Fibroblast of pulmonary artery (primary cell): ENCODE data around the gene CALML5.

Source experiments
- DNase-seq: peaks from one replicate; pipeline ENCODE4 v3.0.0-alpha.2; 2010; ENCODE audit warnings: low read depth
- H3K4me3 ChIP-seq: replicated peaks from 2 replicates; pipeline ENCODE4 v1.5.1; 2011; ENCODE audit warnings: low read depth, mild to moderate bottlenecking, control low read depth, low read length, moderate library complexity
- TF ChIP-seq, protein P1 (sequence below): IDR thresholded peaks from 2 replicates; pipeline ENCODE4 v1.5.1; 2011; ENCODE audit warnings: mild to moderate bottlenecking, control low read depth, low read length, inconsistent platforms; ENCODE audit errors: missing control alignments

Gene CALML5

DNA sequence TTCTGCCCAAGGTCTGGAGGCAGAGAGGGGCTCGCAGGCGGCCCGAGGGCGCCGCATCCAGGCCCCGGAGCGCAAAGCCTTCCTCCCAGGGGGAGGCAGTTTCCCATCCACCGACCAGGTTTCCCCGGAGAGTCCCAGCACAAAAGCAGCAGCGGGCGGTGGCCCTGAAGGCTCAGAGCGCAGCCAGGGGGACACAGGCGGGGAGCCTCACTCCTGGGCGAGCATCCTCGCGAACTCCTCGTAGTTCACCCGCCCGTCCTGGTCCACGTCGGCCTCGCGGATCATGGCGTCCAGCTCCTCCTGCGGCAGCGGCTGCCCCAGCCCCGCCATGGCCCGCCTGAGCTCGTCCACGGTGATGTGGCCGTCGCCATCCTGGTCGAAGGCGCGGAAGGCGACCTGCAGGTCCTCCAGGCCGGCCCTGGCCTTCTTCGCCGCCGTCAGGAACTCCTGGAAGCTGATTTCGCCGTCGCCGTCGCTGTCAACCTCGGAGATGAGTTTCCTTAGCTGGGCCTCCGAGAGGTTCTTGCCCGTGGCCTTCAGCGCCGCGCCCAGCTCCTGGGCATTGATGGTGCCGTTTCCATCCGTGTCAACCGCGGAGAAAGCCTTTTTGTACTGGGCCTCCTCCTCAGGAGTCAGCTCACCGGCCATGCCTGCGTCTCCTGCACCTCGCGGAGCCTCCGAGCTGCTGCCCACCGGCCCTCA is 428 bp downstream of the CALML5 start:
- no peak for DNase-seq
- H3K4me3 ChIP-seq, result no peak overlapping the region
- TF ChIP-seq, protein P1, sequence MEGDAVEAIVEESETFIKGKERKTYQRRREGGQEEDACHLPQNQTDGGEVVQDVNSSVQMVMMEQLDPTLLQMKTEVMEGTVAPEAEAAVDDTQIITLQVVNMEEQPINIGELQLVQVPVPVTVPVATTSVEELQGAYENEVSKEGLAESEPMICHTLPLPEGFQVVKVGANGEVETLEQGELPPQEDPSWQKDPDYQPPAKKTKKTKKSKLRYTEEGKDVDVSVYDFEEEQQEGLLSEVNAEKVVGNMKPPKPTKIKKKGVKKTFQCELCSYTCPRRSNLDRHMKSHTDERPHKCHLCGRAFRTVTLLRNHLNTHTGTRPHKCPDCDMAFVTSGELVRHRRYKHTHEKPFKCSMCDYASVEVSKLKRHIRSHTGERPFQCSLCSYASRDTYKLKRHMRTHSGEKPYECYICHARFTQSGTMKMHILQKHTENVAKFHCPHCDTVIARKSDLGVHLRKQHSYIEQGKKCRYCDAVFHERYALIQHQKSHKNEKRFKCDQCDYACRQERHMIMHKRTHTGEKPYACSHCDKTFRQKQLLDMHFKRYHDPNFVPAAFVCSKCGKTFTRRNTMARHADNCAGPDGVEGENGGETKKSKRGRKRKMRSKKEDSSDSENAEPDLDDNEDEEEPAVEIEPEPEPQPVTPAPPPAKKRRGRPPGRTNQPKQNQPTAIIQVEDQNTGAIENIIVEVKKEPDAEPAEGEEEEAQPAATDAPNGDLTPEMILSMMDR, result no peak

DNA sequence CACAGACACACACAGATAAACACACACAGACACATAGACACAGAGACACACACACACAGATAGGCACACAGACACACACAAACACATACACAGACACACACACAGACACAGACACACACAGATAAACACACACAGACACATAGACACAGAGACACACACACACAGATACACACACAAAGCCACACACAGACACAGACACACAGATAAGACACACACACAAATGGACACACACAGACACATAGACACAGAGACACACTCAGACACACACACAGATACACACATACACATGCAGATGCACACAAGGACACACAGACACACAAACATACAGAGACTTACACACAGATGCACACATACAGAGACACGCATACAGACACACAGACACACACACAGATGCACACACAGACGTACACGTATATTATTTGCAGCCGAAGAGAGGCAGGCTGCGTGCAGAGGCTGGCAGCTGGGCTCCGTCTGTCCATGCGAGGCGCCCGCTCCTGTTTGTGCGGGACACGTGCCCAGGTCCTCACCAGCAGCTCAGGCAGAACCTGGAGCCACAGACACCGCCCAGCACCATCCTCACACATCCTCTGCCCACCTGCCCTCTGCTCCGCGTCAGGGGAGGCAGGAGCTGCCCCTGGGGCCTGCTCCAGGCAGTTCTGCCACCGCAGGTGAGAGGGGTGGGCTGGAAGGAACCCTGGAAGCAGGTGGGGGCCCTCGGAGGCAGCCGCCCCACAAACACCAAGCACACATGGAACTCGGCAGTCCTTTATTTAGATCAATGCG is 1.2 kb downstream of the CALML5 start:
- H3K4me3 ChIP-seq, result no peak overlapping the region
- TF ChIP-seq, protein P1, result no peak
- DNase-seq, result no peak

DNA sequence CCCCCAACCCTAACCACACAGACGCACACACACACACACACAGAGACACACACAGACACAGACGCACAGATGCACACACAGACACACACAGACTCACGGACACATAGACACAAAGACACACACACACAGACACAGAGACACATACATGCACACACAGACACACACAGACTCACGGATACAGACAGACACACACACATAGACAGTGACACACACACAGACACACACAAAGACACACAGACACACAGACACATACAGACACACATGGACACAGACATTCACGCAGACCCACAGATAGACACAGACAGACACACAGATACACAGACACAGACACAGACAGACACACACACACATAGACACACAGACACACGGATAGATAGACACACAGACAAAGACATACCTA is 2.1 kb downstream of the CALML5 start:
- no peak overlapping the region for H3K4me3 ChIP-seq
- no peak for DNase-seq
- TF ChIP-seq, protein P1, result no peak

DNA sequence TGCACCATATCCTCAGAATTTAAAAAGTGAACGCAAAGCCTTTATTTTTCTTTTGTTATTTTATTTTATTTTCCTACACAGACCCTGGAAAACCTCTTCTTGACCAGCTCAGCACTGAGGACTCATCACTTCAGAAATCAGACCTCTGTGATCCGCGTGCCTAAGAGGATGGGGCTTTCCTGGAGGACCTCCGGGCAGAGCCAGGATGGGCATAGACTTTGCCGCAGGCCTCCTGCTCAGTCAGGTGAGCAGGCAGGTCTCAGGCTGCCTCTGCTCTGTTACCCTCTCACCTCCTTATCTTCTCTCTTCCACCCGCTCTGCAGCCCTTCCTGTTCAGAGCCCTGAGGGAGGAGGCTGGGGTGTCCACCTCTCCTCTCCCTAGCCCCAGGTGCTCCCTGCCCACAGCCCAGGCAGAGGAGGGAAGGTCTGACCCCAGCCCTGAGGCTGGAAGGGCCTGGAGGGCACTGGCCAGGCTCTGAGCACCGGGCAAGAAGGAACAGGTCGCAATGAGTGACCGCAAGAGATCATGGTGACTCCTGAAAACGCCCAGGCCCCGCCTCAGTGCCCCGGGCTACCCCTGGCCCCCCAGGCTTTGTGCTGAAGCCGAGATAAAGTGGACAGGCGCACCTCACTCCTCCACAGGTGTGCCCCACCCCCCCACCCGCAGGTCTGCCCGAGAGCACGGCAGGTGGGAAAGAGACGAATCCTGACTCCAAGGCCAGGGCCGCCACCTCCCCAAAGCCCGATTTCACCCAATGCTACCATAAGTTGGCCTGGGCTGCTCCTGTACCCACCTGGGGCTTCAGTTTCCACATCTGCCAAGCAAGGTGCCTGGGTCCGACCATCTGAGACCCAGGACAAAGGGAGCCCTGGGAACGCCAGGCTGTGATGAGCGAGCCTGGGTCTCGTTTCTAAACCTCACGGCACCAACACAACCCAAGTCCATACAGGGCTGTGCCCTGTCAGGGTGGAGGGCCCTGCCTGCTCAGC is 2.8 kb downstream of the CALML5 start:
- no peak overlapping the region for H3K4me3 ChIP-seq
- TF ChIP-seq, protein P1, result no peak
- no peak for DNase-seq

DNA sequence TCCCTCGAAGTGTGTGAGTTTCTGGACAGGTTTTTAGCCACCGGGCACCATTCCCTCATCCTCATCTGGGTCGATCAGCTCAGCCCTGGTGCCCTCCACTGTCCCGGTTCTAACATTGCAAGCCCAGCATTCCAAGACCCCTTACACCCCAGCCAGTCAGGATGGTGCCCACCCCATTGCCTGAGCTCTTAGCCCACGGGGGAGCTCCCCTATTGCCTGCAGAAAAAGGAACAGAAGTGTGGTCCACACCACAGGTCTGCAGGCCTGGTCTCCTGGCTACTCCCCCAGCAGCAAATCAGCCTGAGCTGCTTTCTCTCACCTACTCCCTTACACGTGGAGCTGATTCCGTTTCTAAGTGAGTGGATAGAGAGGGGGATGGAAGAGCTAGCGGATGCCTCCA is 4.8 kb downstream of the CALML5 start:
- no peak for DNase-seq
- TF ChIP-seq, protein P1, result no peak
- H3K4me3 ChIP-seq, result no peak overlapping the region

DNA sequence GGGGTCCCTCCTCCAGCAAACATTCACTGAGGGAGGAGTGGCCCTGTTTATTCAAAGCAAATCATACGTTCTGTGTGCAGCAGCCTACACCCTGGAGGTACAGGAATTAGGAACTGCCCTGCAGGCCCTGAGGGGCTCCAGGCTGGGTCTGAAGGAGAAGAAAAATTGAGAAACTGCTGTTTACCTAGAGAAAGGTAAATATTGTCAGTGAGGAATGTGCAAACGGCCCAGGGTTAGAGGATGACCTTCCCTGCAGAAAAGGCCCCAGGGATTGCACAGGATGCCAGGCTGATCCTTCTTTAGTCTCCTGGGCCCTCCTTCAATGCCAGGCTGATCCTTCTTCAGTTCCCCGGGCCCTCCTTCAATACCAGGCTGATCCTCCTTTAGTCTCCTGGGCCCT is 5.7 kb downstream of the CALML5 start:
- no peak for DNase-seq
- H3K4me3 ChIP-seq, result no peak overlapping the region
- TF ChIP-seq, protein P1, result no peak
